Thymus (tissue), 11 donors: ENCODE measurements around the gene HPGD. TPM values are rescaled to one million over a fixed set of nuclear protein-coding genes. Genes with fewer than 3 reads are reported as not detected.

Experiments used
- DNase-seq, 9 donors: peaks; one replicate each; pipeline ENCODE4 v3.0.0-alpha.2; 2013; ENCODE audit warnings: low spot score in 9 of 9, low read depth in 6 of 9, missing footprints in 1 of 9
- H3K27ac ChIP-seq, 2 donors: one replicate each; pipeline ENCODE4 v1.5.1; 2013; ENCODE audit warnings: control low read depth in 1 of 2, low read depth in 1 of 2, low read length in 1 of 2, mild to moderate bottlenecking in 1 of 2, moderate library complexity in 1 of 2
- H3K27me3 ChIP-seq, 2 donors: one replicate each; pipeline ENCODE4 v1.5.1; 2013; ENCODE audit warnings: low read length in 1 of 2; ENCODE audit not compliant: control insufficient read depth in 2 of 2, insufficient read depth in 1 of 2
- H3K36me3 ChIP-seq, 2 donors: one replicate each; pipeline ENCODE4 v1.5.1; 2013; ENCODE audit warnings: low read length in 1 of 2, mild to moderate bottlenecking in 1 of 2, moderate library complexity in 1 of 2; ENCODE audit not compliant: control insufficient read depth in 2 of 2, insufficient read depth in 2 of 2
- H3K4me1 ChIP-seq, 2 donors: one replicate each; pipeline ENCODE4 v1.5.1; 2013; ENCODE audit warnings: low read length in 2 of 2; ENCODE audit not compliant: control insufficient read depth in 2 of 2, insufficient read depth in 2 of 2
- H3K4me3 ChIP-seq, 2 donors: one replicate each; pipeline ENCODE4 v1.5.1; 2013; ENCODE audit warnings: low read length in 2 of 2, control low read depth in 1 of 2, mild to moderate bottlenecking in 1 of 2
- H3K9me3 ChIP-seq, 2 donors: one replicate each; pipeline ENCODE4 v1.5.1; 2013; ENCODE audit warnings: low read length in 1 of 2, mild to moderate bottlenecking in 1 of 2; ENCODE audit not compliant: control insufficient read depth in 2 of 2, insufficient read depth in 1 of 2
- WGBS: extraction: QIAGEN DNeasy Blood & Tissue Kit; methylation state at CpG from one replicate; pipeline ENCODE4 v1.1.7; 2013; 5-methylcytosine and 5-hydroxymethylcytosine counted together
- polyA plus RNA-seq: library from polyadenylated mRNA; stranded (reverse); fragments of 200-250 nt; gene quantifications from one replicate; pipeline ENCODE4 v1.2.3, GENCODE V29; 2013
- total RNA-seq: library from RNA; stranded (reverse); fragments of 120-200 nt; gene quantifications from one replicate; pipeline ENCODE4 v1.2.4, GENCODE V29; 2013
- donor health status: healthy.

HPGD gene
- total and polyA plus RNA-seq, 2 donors, result 24.7 to 51.6 TPM

- H3K9me3 ChIP-seq, result peaks cover 0 to 3% of the 10 kb centered on the region in 2 donors
- H3K4me3 ChIP-seq, result no peak overlapping the region
- 92% methylated on average over 4 of the region's 4 CpGs for WGBS
- no peaks in the 10 kb centered on the region for H3K36me3 ChIP-seq
- no peak overlapping the region for H3K27ac ChIP-seq
- DNase-seq, result no peak
- H3K27me3 ChIP-seq, result no peaks in the 10 kb centered on the region
- no peaks in the 10 kb centered on the region for H3K4me1 ChIP-seq
These were observed 16.0 kb upstream of the HPGD start for GRCh38 chr4:174538123-174538875.

GRCh38 chr4:174537634-174538033 lies 15.3 kb upstream of the HPGD start:
- Histone ChIP-seq H3K4me1 (no peaks in the 10 kb centered on the region), H3K4me3 (no peak overlapping the region), H3K27me3 (no peaks in the 10 kb centered on the region), H3K9me3 (peaks cover 0 to 3% of the 10 kb centered on the region in 2 donors), H3K27ac (no peak overlapping the region), H3K36me3 (no peaks in the 10 kb centered on the region)
- WGBS, result 90% methylated on average over 3 of the region's 3 CpGs
- DNase-seq, result no peak

GRCh38 chr4:174534461-174534860 lies 12.2 kb upstream of the HPGD start:
- 98% methylated on average over 3 of the region's 3 CpGs for WGBS
- Histone ChIP-seq H3K4me1 (no peaks in the 10 kb centered on the region), H3K27me3 (no peaks in the 10 kb centered on the region), H3K4me3 (no peak overlapping the region), H3K9me3 (peaks cover 0 to 3% of the 10 kb centered on the region in 2 donors), H3K27ac (no peak overlapping the region), H3K36me3 (no peaks in the 10 kb centered on the region)
- no peak for DNase-seq

DNA sequence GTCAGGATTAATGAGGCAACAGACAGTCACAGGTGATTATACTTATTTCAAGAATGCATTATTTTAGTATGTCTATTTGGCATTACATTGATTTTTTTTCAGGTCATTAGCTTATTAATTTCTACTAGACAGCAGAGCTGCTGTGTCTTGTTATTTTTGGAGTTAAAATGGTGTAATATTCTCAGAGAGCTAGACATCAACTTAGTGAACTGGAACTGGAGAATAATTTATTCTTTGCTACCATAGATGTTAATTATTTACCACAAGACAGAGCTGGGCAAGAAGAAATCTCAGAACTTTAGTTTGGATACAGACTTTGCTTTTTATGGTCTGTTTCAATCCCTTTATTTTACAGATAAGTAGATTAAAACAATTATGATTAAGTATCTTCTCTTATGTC lies 10.2 kb upstream of the HPGD start:
- Histone ChIP-seq H3K4me1 (no peaks in the 10 kb centered on the region), H3K4me3 (no peak overlapping the region), H3K36me3 (no peaks in the 10 kb centered on the region), H3K27me3 (no peaks in the 10 kb centered on the region), H3K9me3 (peaks cover 0 to 3% of the 10 kb centered on the region in 2 donors), H3K27ac (no peak overlapping the region)
- no peak for DNase-seq

- H3K36me3 ChIP-seq, result no peaks in the 10 kb centered on the region
- no peaks in the 10 kb centered on the region for H3K4me1 ChIP-seq
- peaks cover 0 to 1% of the 10 kb centered on the region in 2 donors for H3K9me3 ChIP-seq
- no peak overlapping the region for H3K4me3 ChIP-seq
- DNase-seq, result no peak
- H3K27ac ChIP-seq, result no peak overlapping the region
- H3K27me3 ChIP-seq, result no peaks in the 10 kb centered on the region
These were observed 9.2 kb upstream of the HPGD start for GRCh38 chr4:174531486-174531885.

- no peaks in the 10 kb centered on the region for H3K36me3 ChIP-seq
- H3K4me3 ChIP-seq, result no peak overlapping the region
- WGBS, result 91% methylated on average over 1 of the region's 1 CpG
- DNase-seq, result no peak
- no peaks in the 10 kb centered on the region for H3K9me3 ChIP-seq
- no peak overlapping the region for H3K27ac ChIP-seq
- H3K27me3 ChIP-seq, result peaks cover 0 to 2% of the 10 kb centered on the region in 2 donors
- H3K4me1 ChIP-seq, result peaks cover under 1 to 4% of the 10 kb centered on the region in 2 donors
These were observed 5.9 kb upstream of the HPGD start for GRCh38 chr4:174528226-174528625.

GRCh38 chr4:174526731-174527130 lies 4.4 kb upstream of the HPGD start:
- Histone ChIP-seq H3K4me1 (peaks cover 4 to 12% of the 10 kb centered on the region in 2 donors), H3K4me3 (no peak overlapping the region), H3K27ac (no peak overlapping the region), H3K36me3 (no peaks in the 10 kb centered on the region), H3K27me3 (peaks cover 0 to 7% of the 10 kb centered on the region in 2 donors), H3K9me3 (no peaks in the 10 kb centered on the region)
- DNase-seq, result no peak
- WGBS, result 98% methylated on average over 7 of the region's 7 CpGs

GRCh38 chr4:174524242-174524641 lies 2.0 kb upstream of the HPGD start:
- Histone ChIP-seq H3K9me3 (no peaks in the 10 kb centered on the region), H3K36me3 (no peaks in the 10 kb centered on the region), H3K27me3 (peaks cover 0 to 9% of the 10 kb centered on the region in 2 donors), H3K4me1 (peaks cover 4 to 15% of the 10 kb centered on the region in 2 donors), H3K27ac (no peak overlapping the region), H3K4me3 (no peak overlapping the region)
- 77% methylated on average over 4 of the region's 4 CpGs for WGBS
- DNase-seq, result no peak

GRCh38 chr4:174523025-174523693 lies 871 bp upstream of the HPGD start:
- peak overlapping the region; percentile 59 to 83 for H3K4me3 ChIP-seq
- DNase-seq, result peak in 5 of 9 donors; percentile 4 to 27 (median 7)
- H3K36me3 ChIP-seq, result no peaks in the 10 kb centered on the region
- peak overlapping the region in 1 of 2 donors; percentile 80 for H3K27ac ChIP-seq
- no peaks in the 10 kb centered on the region for H3K9me3 ChIP-seq
- peaks cover 0 to 9% of the 10 kb centered on the region in 2 donors for H3K27me3 ChIP-seq
- 24% methylated on average over 10 of the region's 10 CpGs for WGBS
- peaks cover 4 to 15% of the 10 kb centered on the region in 2 donors for H3K4me1 ChIP-seq
